CD4-positive, alpha-beta T cell (primary cell): ENCODE data around the gene MOGAT3. TPM values are rescaled to one million over a fixed set of nuclear protein-coding genes. Genes with fewer than 3 reads are reported as not detected.
A peak's percentile ranks its signal among the peaks of the same experiment; 100 is the strongest.

ENCODE experiments used
- ATAC-seq: fragments of 200-7000 bp; cut with Tn5 transposase; one replicate; pipeline ENCODE4 v1.10.0; 2022; ENCODE audit warnings: mild to moderate bottlenecking; ENCODE audit not compliant: poor library complexity
- CTCF ChIA-PET: fragments of 350-600 bp; sonication (Branson Sonifier 250); formaldehyde crosslinking; loops from one replicate; lab custom pipeline; 2021; ENCODE audit warnings: antibody characterized with exemption, inconsistent platforms; lab: Charles Lee
- POLR2A ChIA-PET: fragments of 350-600 bp; sonication (Branson Sonifier 250); formaldehyde crosslinking; loops from one replicate; lab custom pipeline; 2021; ENCODE audit warnings: antibody characterized with exemption, inconsistent platforms; lab: Charles Lee
- DNase-seq, 14 experiments: peaks; one replicate each; pipeline ENCODE4 v3.0.0-alpha.2; 2013 to 2020; ENCODE audit warnings: mixed read lengths in 2 of 14
- H3K27ac ChIP-seq, 2 donors: one replicate each; pipeline versions ENCODE4 v1.5.1 to v1.7.0; 2013; ENCODE audit warnings: low read length in 2 of 2, low read depth in 1 of 2, mild to moderate bottlenecking in 1 of 2
- H3K27me3 ChIP-seq, 2 experiments: 1 replicate in 1 of 2; 2 replicates in 1 of 2; pipeline versions ENCODE4 v1.6.1 to v1.7.0; 2013; ENCODE audit warnings: low read length in 2 of 2, control low read depth in 1 of 2, mild to moderate bottlenecking in 1 of 2, moderate library complexity in 1 of 2; ENCODE audit not compliant: insufficient read depth in 2 of 2, control insufficient read depth in 1 of 2
- H3K36me3 ChIP-seq: one replicate; pipeline ENCODE4 v1.6.1; 2013; ENCODE audit warnings: low read length, control low read depth; ENCODE audit not compliant: insufficient read depth
- H3K4me1 ChIP-seq: one replicate; pipeline ENCODE4 v1.6.1; 2013; ENCODE audit warnings: low read length, control low read depth; ENCODE audit not compliant: insufficient read depth
- H3K4me3 ChIP-seq: one replicate; pipeline ENCODE4 v1.5.1; 2013; ENCODE audit warnings: mild to moderate bottlenecking, low read length, moderate library complexity
- H3K9me3 ChIP-seq, 2 experiments: 1 replicate in 1 of 2; 2 replicates in 1 of 2; pipeline versions ENCODE4 v1.6.1 to v1.7.0; 2013; ENCODE audit warnings: low read length in 2 of 2, mild to moderate bottlenecking in 2 of 2, control low read depth in 1 of 2, moderate library complexity in 1 of 2; ENCODE audit not compliant: control insufficient read depth in 1 of 2, insufficient read depth in 1 of 2
- H3K27ac Mint-ChIP-seq: one replicate; pipeline ENCODE4 v1.8.0; 2020; ENCODE audit warnings: mixed read lengths
- H3K27me3 Mint-ChIP-seq: one replicate; pipeline ENCODE4 v1.8.0; 2021; ENCODE audit warnings: mixed read lengths
- H3K36me3 Mint-ChIP-seq: one replicate; pipeline ENCODE4 v1.8.0; 2021; ENCODE audit warnings: low read depth, mixed read lengths
- H3K4me1 Mint-ChIP-seq: one replicate; pipeline ENCODE4 v1.8.0; 2021; ENCODE audit warnings: low read depth, mixed read lengths
- H3K4me3 Mint-ChIP-seq: one replicate; pipeline ENCODE4 v1.8.0; 2020; ENCODE audit warnings: mild to moderate bottlenecking, mixed read lengths
- H3K9me3 Mint-ChIP-seq: one replicate; pipeline ENCODE4 v1.8.0; 2020; ENCODE audit warnings: mixed read lengths
- intact Hi-C, 2 experiments: fragments of 100-400 bp; cut with DNase I in 1 of 2; cut with micrococcal nuclease in 1 of 2; formaldehyde crosslinking; loops; one replicate each; pipeline versions ENCODE4 v1.15.1 to v1.9.0; 2023 to 2025; cut with DNase I, micrococcal nuclease
- total RNA-seq, 174 experiments: library from RNA in 2 of 174; stranded (reverse) in 2 of 174; gene quantifications; one replicate each; pipeline ENCODE4 v1.2.3 and lab custom pipeline; 2021 to 2026
- TF ChIP-seq, protein P1 (sequence below): fragments of 200-600 bp; IDR thresholded peaks from one replicate; pipeline ENCODE4 v1.8.0; 2022; ENCODE audit warnings: antibody characterized with exemption, mild to moderate bottlenecking

The MOGAT3 gene
- total RNA-seq, 2 experiments from 2014 or later = 0.11 TPM; not detected in 1

DNA sequence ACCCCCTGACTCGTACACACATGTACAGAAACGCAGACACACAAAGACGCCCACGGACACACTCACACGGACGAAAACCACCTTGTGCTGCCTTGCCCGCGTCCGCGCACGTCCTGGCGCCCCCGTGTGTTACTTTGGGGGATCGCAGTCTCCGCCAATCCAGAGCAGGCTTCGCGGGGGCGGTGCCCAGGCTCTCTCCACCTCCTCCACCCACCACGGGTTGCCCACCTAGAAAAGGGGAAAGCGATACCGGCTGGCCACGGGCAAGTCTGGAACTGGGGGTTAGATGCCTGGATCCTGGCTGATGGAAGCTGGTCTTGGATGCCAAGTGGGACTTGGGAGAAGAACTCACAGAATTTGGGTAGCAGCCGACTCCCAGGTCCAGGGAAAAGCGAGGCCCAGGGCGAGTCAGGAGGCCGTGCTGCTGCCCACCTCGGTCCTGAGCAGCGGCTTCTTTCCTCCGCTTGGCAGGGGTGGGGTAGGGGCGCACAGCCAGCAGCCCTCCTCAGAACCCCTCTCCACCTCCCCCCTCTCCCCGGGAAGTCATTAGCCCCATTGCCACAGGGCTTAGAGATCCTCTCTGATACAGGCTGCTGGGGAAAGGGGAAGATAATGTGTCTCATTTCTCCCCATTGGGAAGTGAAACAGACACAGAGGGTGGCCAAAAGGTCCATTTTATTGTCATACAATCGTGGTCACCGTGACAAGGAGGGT is 30.8 kb downstream of the MOGAT3 start:
- Histone ChIP-seq H3K9me3 (peaks cover 0 to 52% of the 10 kb centered on the region in 2 experiments), H3K36me3 (no peaks in the 10 kb centered on the region), H3K27me3 (peaks cover 92 to 96% of the 10 kb centered on the region in 2 experiments), H3K27ac (no peak overlapping the region), H3K4me3 (no peak overlapping the region), H3K4me1 (peaks cover 77% of the 10 kb centered on the region)
- peak overlapping the region; percentile 64 for H3K4me3 Mint-ChIP-seq
- intact Hi-C loops = loop anchor here (1.0 to 5.0 kb wide), 4 partner anchors 25 to 283 kb away; partner anchors contain the start of gene UFSP1 (in 1 of the 2)
- TF ChIP-seq, protein P1, sequence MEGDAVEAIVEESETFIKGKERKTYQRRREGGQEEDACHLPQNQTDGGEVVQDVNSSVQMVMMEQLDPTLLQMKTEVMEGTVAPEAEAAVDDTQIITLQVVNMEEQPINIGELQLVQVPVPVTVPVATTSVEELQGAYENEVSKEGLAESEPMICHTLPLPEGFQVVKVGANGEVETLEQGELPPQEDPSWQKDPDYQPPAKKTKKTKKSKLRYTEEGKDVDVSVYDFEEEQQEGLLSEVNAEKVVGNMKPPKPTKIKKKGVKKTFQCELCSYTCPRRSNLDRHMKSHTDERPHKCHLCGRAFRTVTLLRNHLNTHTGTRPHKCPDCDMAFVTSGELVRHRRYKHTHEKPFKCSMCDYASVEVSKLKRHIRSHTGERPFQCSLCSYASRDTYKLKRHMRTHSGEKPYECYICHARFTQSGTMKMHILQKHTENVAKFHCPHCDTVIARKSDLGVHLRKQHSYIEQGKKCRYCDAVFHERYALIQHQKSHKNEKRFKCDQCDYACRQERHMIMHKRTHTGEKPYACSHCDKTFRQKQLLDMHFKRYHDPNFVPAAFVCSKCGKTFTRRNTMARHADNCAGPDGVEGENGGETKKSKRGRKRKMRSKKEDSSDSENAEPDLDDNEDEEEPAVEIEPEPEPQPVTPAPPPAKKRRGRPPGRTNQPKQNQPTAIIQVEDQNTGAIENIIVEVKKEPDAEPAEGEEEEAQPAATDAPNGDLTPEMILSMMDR = peak; percentile 93
- H3K36me3 Mint-ChIP-seq = no peaks in the 10 kb centered on the region
- H3K4me1 Mint-ChIP-seq = peaks cover 75% of the 10 kb centered on the region
- ChIA-PET CTCF (interaction anchor here (1.6 to 3.8 kb wide), 3 partner anchors 22 to 92 kb away, joined by 4 to 28 read pairs (median 5); no protein-coding TSS in a partner anchor), POLR2A (interaction anchor here (1.0 kb wide), 1 partner anchor 26 kb away, joined by 3 read pairs; no protein-coding TSS in a partner anchor)
- H3K9me3 Mint-ChIP-seq = no peaks in the 10 kb centered on the region
- H3K27me3 Mint-ChIP-seq = peaks cover 93% of the 10 kb centered on the region
- DNase-seq = peak; percentile 61 to 87 (median 77)
- ATAC-seq = peak; percentile 52
- H3K27ac Mint-ChIP-seq = no peak overlapping the region

DNA sequence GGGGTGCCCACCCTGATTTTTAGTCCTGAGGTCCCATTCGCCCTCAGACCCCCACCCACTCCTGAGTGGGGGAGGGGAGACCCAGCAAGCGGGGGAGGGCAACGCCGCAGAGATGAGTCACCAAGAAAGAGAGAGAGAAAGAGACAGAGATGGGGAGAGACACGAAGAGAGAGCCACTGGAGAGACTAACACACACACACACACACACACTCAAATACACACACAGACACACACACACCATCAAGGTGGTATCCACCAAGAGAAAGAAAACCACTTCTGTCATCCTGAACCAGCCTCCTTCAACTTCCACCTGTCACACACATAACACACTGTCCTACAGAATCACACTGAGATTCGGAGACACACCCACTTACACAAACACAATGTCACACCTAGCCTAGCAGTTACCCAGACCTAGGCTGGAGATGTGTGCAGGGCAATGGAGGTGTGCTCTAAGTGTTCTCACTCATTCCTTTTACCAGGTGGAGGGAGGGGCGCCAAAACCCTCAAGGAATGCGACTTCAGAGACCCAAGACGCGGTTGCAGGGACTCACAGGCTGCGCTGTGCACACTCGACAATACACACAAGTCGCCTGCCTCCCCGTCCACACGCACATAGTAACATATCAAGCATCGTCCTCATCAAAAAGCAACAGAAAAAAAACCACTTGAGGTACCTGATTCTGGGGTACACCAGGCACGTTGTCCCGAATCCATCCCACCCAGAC is 31.6 kb downstream of the MOGAT3 start:
- Histone ChIP-seq H3K27ac (no peak overlapping the region), H3K4me1 (peaks cover 80% of the 10 kb centered on the region), H3K4me3 (no peak overlapping the region), H3K36me3 (no peaks in the 10 kb centered on the region), H3K9me3 (peaks cover 0 to 57% of the 10 kb centered on the region in 2 experiments), H3K27me3 (peaks cover 92 to 96% of the 10 kb centered on the region in 2 experiments)
- TF ChIP-seq, protein P1 = no peak
- CTCF ChIA-PET = interaction anchor here (0.6 to 3.8 kb wide), 2 partner anchors 25 to 115 kb away, joined by 3 to 28 read pairs; no protein-coding TSS in a partner anchor
- no peaks in the 10 kb centered on the region for H3K36me3 Mint-ChIP-seq
- no peak overlapping the region for H3K27ac Mint-ChIP-seq
- POLR2A ChIA-PET = no interaction called here
- H3K4me1 Mint-ChIP-seq = peaks cover 75% of the 10 kb centered on the region
- peaks cover 91% of the 10 kb centered on the region for H3K27me3 Mint-ChIP-seq
- no peaks in the 10 kb centered on the region for H3K9me3 Mint-ChIP-seq
- intact Hi-C loops = loop anchor here (1.0 to 5.0 kb wide), 4 partner anchors 24 to 282 kb away; partner anchors contain the start of gene UFSP1 (in 1 of the 2)
- ATAC-seq (no peak), DNase-seq (peak in 1 of 14 experiments; percentile 30)
- H3K4me3 Mint-ChIP-seq = peak overlapping the region; percentile 64

DNA sequence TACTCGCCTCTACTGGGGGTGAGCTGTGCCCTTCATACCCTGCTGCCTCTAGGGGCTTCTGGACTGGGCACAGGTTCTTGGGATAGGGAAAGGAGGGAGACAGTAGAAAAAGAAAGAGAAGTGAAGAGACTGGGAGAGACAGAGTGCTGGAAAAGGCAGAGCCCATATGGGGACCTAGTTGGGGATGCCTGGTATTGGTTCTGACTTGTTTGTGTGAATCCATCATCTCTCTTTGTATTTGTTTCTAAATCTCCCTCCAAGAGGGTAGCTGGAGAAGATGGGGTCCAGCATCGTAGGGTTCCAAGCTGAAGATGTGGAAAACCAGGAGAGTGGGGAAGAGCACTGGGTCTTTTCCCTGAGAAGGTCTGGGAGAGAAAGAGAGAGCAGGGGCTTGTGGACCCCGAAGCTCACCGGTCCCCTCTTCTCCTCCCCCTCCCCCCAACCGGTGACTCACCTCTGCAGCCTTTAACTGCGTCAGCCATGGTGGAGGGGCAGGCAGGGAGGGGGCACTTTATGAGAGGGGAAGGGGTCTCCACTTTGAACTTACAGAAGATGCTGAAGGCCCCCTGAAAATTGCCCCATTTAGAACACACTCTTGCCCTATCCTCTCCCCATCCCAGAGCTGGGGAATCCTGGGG is 32.3 kb downstream of the MOGAT3 start:
- peaks cover 85% of the 10 kb centered on the region for H3K27me3 Mint-ChIP-seq
- H3K9me3 Mint-ChIP-seq = no peaks in the 10 kb centered on the region
- DNase-seq (no peak), ATAC-seq (no peak)
- peaks cover 79% of the 10 kb centered on the region for H3K4me1 ChIP-seq
- POLR2A ChIA-PET = interaction anchor here (0.7 kb wide), 1 partner anchor 8 kb away, joined by 4 read pairs; no protein-coding TSS in a partner anchor
- no peak overlapping the region for H3K4me3 Mint-ChIP-seq
- H3K27ac Mint-ChIP-seq = no peak overlapping the region
- CTCF ChIA-PET = interaction anchor here (0.6 to 3.8 kb wide), 2 partner anchors 25 to 115 kb away, joined by 3 to 28 read pairs; no protein-coding TSS in a partner anchor
- TF ChIP-seq, protein P1 = no peak
- intact Hi-C loops = loop anchor here (1.0 to 5.0 kb wide), 4 partner anchors 24 to 281 kb away; partner anchors contain the start of gene UFSP1 (in 1 of the 2)
- no peaks in the 10 kb centered on the region for H3K36me3 ChIP-seq
- peaks cover 69% of the 10 kb centered on the region for H3K4me1 Mint-ChIP-seq
- peaks cover 0 to 54% of the 10 kb centered on the region in 2 experiments for H3K9me3 ChIP-seq
- H3K27me3 ChIP-seq = peaks cover 90 to 96% of the 10 kb centered on the region in 2 experiments
- H3K36me3 Mint-ChIP-seq = no peaks in the 10 kb centered on the region
- no peak overlapping the region for H3K27ac ChIP-seq
- H3K4me3 ChIP-seq = no peak overlapping the region
